ENCODE data around the gene SERPINB12. TPM values are rescaled to one million over a fixed set of nuclear protein-coding genes. Genes with fewer than 3 reads are reported as not detected.

Gene SERPINB12
- total RNA-seq: not detected in 2 replicates

DNA sequence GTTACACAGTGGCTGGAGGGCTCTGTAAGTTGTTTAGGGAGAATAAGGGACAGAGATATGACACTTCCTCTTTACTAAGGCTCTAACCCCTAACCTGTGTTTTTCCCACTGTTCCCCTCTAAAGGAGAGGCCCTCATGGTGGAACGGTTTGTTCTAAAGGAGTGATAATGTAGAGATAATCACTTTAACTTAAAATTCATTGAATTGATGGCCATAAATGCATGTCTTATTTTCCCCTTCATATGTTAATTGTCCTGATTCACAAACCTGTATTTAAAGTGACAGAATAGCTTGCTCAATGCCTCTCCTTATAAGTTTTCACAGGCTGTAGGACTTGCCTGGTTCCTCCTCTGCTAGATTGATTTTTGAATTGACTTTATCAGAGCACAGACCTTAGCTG is at the start of gene SERPINB12:
SERPINB12 (plus strand) TSS at position 301 of the 400 bp plus-strand sequence. CDS start 13,791 bp downstream, outside the sequence.

GRCh38 chr18:63586966-63587365 is 44.8 kb downstream of the SERPINB12 start, which contains the start of gene SERPINB13:
TSS of gene SERPINB13 (plus strand) at chr18:63587343. CDS start at chr18:63588668, 1,325 bp downstream.

Other genes with a start within 250 kb of the SERPINB12 start
- gene BCL2, start 222.6 kb upstream of the SERPINB12 start, total RNA-seq: 1.0 and 2.2 TPM in 2 replicates
- gene KDSR, start 175.2 kb upstream of the SERPINB12 start, total RNA-seq: 9.3 and 17.7 TPM in 2 replicates
- gene VPS4B, start 119.9 kb upstream of the SERPINB12 start, total RNA-seq: 45.0 and 50.4 TPM in 2 replicates
- gene SERPINB5, start 65.4 kb upstream of the SERPINB12 start, total RNA-seq: not detected in 2 replicates
- not detected in 2 replicates for gene SERPINB13, start 45.0 kb downstream of the SERPINB12 start, total RNA-seq
- gene SERPINB4, start 101.9 kb downstream of the SERPINB12 start, total RNA-seq: not detected in 2 replicates
- gene SERPINB3, start 119.5 kb downstream of the SERPINB12 start, total RNA-seq: not detected in 2 replicates
- gene SERPINB11, start 160.6 kb downstream of the SERPINB12 start, total RNA-seq: not detected in 2 replicates
- gene SERPINB7, start 233.0 kb downstream of the SERPINB12 start, total RNA-seq: not detected in 2 replicates

All from endothelial cell of coronary artery (primary cell).